ENCODE data around the gene ATXN10. TPM values are rescaled to one million over a fixed set of nuclear protein-coding genes. Genes with fewer than 3 reads are reported as not detected.
A peak's percentile ranks its signal among the peaks of the same experiment; 100 is the strongest.

Gene ATXN10
- polyA plus RNA-seq, 3 donors, result 60.1 to 106 (median 92.4) TPM

DNA sequence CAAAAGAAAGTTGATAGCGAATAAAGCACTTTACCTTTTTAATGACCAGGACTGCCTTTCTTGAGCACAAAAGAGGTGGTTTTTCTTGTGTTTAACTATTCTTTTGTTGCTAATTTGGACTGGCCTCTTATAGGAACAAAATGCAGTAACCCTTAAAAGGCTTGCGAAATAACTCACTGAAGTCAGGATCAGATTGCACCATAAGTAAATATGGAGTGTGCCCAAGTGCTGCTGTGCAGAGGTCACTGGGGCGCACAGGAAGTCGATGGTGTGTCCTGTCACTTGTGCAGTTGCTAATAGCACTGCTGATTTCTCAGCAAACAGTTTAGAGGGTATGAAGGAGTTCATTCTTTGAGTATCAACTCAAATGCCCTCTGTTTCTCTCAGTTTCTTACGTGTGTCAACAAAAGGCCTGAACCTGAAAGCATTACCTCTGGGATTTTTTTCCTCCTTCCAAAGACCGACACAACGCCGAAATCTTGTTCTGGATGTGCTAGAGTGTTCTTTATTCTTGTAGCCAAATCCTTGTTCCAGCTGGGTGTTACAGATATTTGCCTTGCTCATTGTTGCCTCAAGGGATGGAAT, 71.3 kb downstream of the ATXN10 start:
- Mint-ChIP-seq H3K4me3 (no peak overlapping the region), H3K27ac (peak overlapping the region in 5 of 7 donors; percentile 12 to 79 (median 52)), H3K4me1 (peaks cover 19% of the 10 kb centered on the region), H3K36me3 (peaks cover 60 to 64% of the 10 kb centered on the region in 2 donors), H3K9me3 (peaks cover 0 to 3% (median 2%) of the 10 kb centered on the region in 7 donors), H3K27me3 (ENCODE audit: low read depth in 3 of 3) (peaks cover 0 to 1% (median 0%) of the 10 kb centered on the region in 3 donors)
- Histone ChIP-seq H3K4me1 (ENCODE audit: control insufficient read depth in 1 of 2, insufficient read depth in 2 of 2, low read length in 2 of 2) (peaks cover 12 to 14% of the 10 kb centered on the region in 2 donors), H3K9ac (ENCODE audit: insufficient read depth, low read length, poor library complexity, severe bottlenecking) (no peak overlapping the region), H3K4me3 (replicated peaks in 1 of 3; ENCODE audit: low read depth in 2 of 3, low read length in 3 of 3) (no peak overlapping the region), H3K27ac (ENCODE audit: low read depth in 1 of 2, low read length in 2 of 2) (peak overlapping the region in 1 of 2 donors; percentile 72), H3K79me2 (ENCODE audit: insufficient read depth, low read length) (no peaks in the 10 kb centered on the region), H3K4me2 (replicated peaks; ENCODE audit: extremely low read depth, low read length, poor library complexity, severe bottlenecking) (peak overlapping the region; percentile 14), H3K36me3 (replicated peaks in 1 of 2; ENCODE audit: control insufficient read depth in 1 of 2, insufficient read depth in 2 of 2, low read length in 2 of 2) (peaks cover 39 to 81% of the 10 kb centered on the region in 2 donors), H3K27me3 (ENCODE audit: control insufficient read depth in 2 of 2, insufficient read depth in 2 of 2, low read length in 2 of 2) (no peaks in the 10 kb centered on the region), H3K9me3 (replicated peaks in 1 of 2; ENCODE audit: control insufficient read depth in 1 of 2, insufficient read depth in 1 of 2, low read length in 2 of 2) (no peaks in the 10 kb centered on the region), H2AFZ (ENCODE audit: insufficient read depth, low read depth, low read length, poor library complexity, severe bottlenecking) (peak overlapping the region; percentile 16), H4K20me1 (ENCODE audit: insufficient read depth, low read length) (peaks cover 6% of the 10 kb centered on the region)
- peak; percentile 39 to 56 (median 54) for DNase-seq
- TF ChIP-seq, protein P1, sequence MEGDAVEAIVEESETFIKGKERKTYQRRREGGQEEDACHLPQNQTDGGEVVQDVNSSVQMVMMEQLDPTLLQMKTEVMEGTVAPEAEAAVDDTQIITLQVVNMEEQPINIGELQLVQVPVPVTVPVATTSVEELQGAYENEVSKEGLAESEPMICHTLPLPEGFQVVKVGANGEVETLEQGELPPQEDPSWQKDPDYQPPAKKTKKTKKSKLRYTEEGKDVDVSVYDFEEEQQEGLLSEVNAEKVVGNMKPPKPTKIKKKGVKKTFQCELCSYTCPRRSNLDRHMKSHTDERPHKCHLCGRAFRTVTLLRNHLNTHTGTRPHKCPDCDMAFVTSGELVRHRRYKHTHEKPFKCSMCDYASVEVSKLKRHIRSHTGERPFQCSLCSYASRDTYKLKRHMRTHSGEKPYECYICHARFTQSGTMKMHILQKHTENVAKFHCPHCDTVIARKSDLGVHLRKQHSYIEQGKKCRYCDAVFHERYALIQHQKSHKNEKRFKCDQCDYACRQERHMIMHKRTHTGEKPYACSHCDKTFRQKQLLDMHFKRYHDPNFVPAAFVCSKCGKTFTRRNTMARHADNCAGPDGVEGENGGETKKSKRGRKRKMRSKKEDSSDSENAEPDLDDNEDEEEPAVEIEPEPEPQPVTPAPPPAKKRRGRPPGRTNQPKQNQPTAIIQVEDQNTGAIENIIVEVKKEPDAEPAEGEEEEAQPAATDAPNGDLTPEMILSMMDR (IDR thresholded peaks at IDR 0.05), result no peak
- 81% methylated on average over 3 of the region's 8 CpGs for WGBS (ENCODE audit: insufficient coverage)
- intact Hi-C loops (cut with micrococcal nuclease), result no loop called here

DNA sequence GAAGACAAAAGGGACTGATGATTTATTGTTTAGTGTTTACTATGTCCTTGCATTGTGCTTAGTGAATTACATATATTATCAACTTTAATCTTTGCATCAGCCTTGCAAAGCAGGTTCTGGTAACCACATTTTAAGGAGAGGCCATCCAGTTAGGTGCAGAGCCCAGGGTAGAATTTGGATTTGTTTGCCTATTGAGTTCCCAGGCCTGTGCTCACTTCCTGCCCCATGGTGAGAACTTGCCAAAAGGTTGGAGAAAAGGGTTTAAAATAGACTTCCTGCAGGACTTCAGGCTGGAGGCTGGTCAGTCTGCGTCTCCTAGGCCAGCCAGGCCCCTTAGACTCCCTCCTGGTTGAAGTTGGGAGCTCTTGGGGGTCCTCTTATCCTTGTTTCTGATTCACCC, 72.1 kb downstream of the ATXN10 start:
- 100% methylated on average over 1 of the region's 1 CpG for WGBS (ENCODE audit: insufficient coverage)
- TF ChIP-seq, protein P1 (IDR thresholded peaks at IDR 0.05), result no peak
- no peaks in the 10 kb centered on the region for H3K9me3 ChIP-seq (replicated peaks in 1 of 2; ENCODE audit: control insufficient read depth in 1 of 2, insufficient read depth in 1 of 2, low read length in 2 of 2)
- Mint-ChIP-seq H3K4me1 (peaks cover 19% of the 10 kb centered on the region), H3K9me3 (peaks cover 0 to 3% (median 2%) of the 10 kb centered on the region in 7 donors), H3K27me3 (ENCODE audit: low read depth in 3 of 3) (peaks cover 0 to 1% (median 0%) of the 10 kb centered on the region in 3 donors), H3K36me3 (peaks cover 59% of the 10 kb centered on the region in 2 donors), H3K27ac (peak overlapping the region in 3 of 7 donors; percentile 2 to 79 (median 37)), H3K4me3 (no peak overlapping the region)
- H4K20me1 ChIP-seq (ENCODE audit: insufficient read depth, low read length), result peaks cover 6% of the 10 kb centered on the region
- H2AFZ ChIP-seq (ENCODE audit: insufficient read depth, low read depth, low read length, poor library complexity, severe bottlenecking), result no peak overlapping the region
- H3K27me3 ChIP-seq (ENCODE audit: control insufficient read depth in 2 of 2, insufficient read depth in 2 of 2, low read length in 2 of 2), result no peaks in the 10 kb centered on the region
- DNase-seq, result no peak
- peaks cover 37 to 82% of the 10 kb centered on the region in 2 donors for H3K36me3 ChIP-seq (replicated peaks in 1 of 2; ENCODE audit: control insufficient read depth in 1 of 2, insufficient read depth in 2 of 2, low read length in 2 of 2)
- H3K4me2 ChIP-seq (replicated peaks; ENCODE audit: extremely low read depth, low read length, poor library complexity, severe bottlenecking), result no peak overlapping the region
- intact Hi-C loops (cut with micrococcal nuclease), result no loop called here
- H3K9ac ChIP-seq (ENCODE audit: insufficient read depth, low read length, poor library complexity, severe bottlenecking), result no peak overlapping the region
- H3K4me3 ChIP-seq (replicated peaks in 1 of 3; ENCODE audit: low read depth in 2 of 3, low read length in 3 of 3), result no peak overlapping the region
- peak overlapping the region in 1 of 2 donors; percentile 72 for H3K27ac ChIP-seq (ENCODE audit: low read depth in 1 of 2, low read length in 2 of 2)
- H3K79me2 ChIP-seq (ENCODE audit: insufficient read depth, low read length), result no peaks in the 10 kb centered on the region
- H3K4me1 ChIP-seq (ENCODE audit: control insufficient read depth in 1 of 2, insufficient read depth in 2 of 2, low read length in 2 of 2), result peaks cover 12 to 14% of the 10 kb centered on the region in 2 donors

Measured in CD14-positive monocyte (primary cell).